RWPE2 (cell line): ENCODE data around the gene FAAP20.

Experiments used
- ATAC-seq: fragments of 200-7000 bp; cut with Tn5 transposase; 3 replicates; pipeline ENCODE4 v1.9.1; 2021; ENCODE audit warnings: low read depth
- DNase-seq: peaks from one replicate; pipeline ENCODE4 v3.0.0-alpha.2; 2020; ENCODE audit warnings: low spot score
- H3K27ac ChIP-seq: fragments of 450-650 bp; 2 replicates; pipeline ENCODE4 v1.5.1; 2017; ENCODE audit warnings: mild to moderate bottlenecking; ENCODE audit not compliant: poor library complexity, severe bottlenecking
- H3K27me3 ChIP-seq: fragments of 250-450 bp; sonication (Bioruptor Pico); 2 replicates; pipeline ENCODE4 v1.5.1; 2021; ENCODE audit warnings: mild to moderate bottlenecking, moderate library complexity; ENCODE audit not compliant: insufficient read depth, poor library complexity, severe bottlenecking
- H3K36me3 ChIP-seq: fragments of 250-450 bp; sonication (Bioruptor Pico); 2 replicates; pipeline ENCODE4 v1.5.1; 2020; ENCODE audit warnings: low read depth, mild to moderate bottlenecking, moderate library complexity
- H3K4me1 ChIP-seq: fragments of 250-450 bp; sonication (Bioruptor Pico); 2 replicates; pipeline ENCODE4 v1.5.1; 2021; ENCODE audit warnings: mild to moderate bottlenecking, moderate library complexity; ENCODE audit not compliant: insufficient read depth, poor library complexity, severe bottlenecking
- H3K4me3 ChIP-seq: fragments of 250-450 bp; sonication (Bioruptor Pico); 2 replicates; pipeline ENCODE4 v1.5.1; 2021; ENCODE audit warnings: mild to moderate bottlenecking, moderate library complexity; ENCODE audit not compliant: severe bottlenecking
- H3K9me3 ChIP-seq: fragments of 250-450 bp; sonication (Bioruptor Pico); 2 replicates; pipeline ENCODE4 v1.5.1; 2021; ENCODE audit warnings: mild to moderate bottlenecking, moderate library complexity; ENCODE audit not compliant: severe bottlenecking
- CTCF ChIP-seq: fragments of 450-650 bp; IDR thresholded peaks from one replicate; pipeline ENCODE4 v1.5.1; 2017; ENCODE audit warnings: mild to moderate bottlenecking, moderate library complexity; ENCODE audit not compliant: poor library complexity, severe bottlenecking

Gene FAAP20

DNA sequence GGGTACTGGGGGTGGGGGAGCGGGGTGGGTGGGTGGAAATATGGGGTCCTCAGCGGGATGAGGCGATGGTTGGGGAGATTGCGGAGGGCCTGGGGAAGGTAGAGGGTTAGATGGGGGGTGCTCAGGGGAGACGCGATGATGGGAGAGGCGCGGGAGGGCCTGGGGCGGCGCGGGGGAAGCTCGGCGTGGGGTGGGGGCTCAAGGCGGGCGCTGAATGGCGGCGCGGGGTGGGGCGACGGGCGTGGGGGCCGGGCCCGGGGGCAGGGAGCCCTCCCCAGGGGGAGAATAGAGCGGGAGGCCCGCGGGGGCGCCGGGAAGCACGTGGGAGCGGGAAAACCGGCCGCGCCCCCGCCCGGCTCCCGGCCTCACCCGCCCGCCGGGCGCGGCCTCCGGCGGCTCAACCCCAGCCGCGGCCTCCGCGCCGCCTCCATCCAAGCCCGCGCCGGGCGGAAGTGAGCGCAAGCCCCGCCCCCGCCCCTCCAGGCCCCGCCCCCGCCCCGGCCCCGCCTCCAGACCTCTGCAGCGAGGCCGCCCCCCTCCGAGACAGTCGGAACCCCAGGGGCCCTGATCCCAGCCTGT is at the start of gene FAAP20:
TSS of gene FAAP20 (minus strand) at position 454 of the 579 bp plus-strand sequence. CDS start at position 431, 23 bp downstream.
- Histone ChIP-seq H3K27me3 (no peaks in the 10 kb centered on the region), H3K4me3 (peak within 1 kb of the TSS; percentile 81)

DNA sequence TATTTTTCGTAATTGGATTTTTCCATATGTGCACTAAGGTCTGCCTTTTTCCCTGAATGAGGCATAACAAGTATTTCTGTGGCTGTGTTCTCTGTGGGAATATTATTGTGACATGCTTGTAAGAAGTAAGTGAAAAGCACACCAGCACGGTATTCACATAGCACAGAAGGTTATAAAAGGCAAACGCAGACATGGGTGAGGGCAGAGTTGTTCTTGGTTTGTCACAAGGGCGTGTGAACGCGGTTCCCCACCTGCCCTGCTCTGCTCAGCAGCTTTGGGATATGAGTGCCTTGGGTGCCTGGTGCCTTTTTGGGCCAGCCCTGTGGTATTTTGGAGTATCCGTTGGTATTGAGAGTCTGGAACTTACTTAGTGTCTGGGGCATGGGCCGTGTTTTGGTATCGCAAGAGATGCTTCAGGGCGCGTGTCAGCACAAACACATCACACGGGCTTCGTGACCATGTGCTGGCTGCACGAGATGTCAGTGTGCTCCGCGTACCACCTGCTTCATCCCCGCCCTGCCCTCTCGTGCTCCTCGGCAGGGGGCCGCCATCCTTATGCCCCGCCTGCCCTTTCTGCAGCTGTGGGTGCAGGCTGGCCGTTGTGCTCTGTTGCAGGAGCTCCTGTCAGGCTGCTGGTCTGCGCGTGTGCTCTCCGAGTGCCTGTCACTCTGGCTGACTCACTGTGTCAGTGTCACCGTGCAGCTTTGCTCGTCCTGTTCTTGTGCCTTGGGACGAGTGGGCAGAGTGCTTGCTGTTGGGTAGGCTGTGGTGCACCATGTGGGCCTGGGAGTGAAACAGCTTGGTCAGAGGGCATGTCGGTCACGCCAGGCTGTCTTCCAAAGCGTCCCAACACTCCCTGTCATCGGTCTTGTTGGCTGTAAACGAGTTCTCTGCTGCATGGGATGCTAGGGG is 48.5 kb upstream of the FAAP20 start:
- no peak overlapping the region for H3K4me3 ChIP-seq
- DNase-seq: no peak
- ATAC-seq: no peak

More for the DNA sequence above, at the start of gene FAAP20:
- H3K9me3 ChIP-seq: no peaks in the 10 kb centered on the region
- no peak for TF ChIP-seq CTCF
- no peaks in the 10 kb centered on the region; the same call in 1 of the 2 replicates for H3K36me3 ChIP-seq
- H3K4me1 ChIP-seq: no peaks in the 10 kb centered on the region
- DNase-seq (no peak), ATAC-seq (peak; percentile 40)
- H3K27ac ChIP-seq: peak within 1 kb of the TSS; percentile 62

GRCh38 chr1:2241820-2242219 is 47.2 kb upstream of the FAAP20 start:
- DNase-seq (no peak), ATAC-seq (no peak)

More for the DNA sequence above, 48.5 kb upstream of the FAAP20 start:
- TF ChIP-seq CTCF: no peak
- H3K4me1 ChIP-seq: peaks cover 9% of the 10 kb centered on the region
- no peaks in the 10 kb centered on the region for H3K9me3 ChIP-seq
- H3K36me3 ChIP-seq: peaks cover 22% of the 10 kb centered on the region
- H3K27ac ChIP-seq: no peak overlapping the region
- no peaks in the 10 kb centered on the region for H3K27me3 ChIP-seq

DNA sequence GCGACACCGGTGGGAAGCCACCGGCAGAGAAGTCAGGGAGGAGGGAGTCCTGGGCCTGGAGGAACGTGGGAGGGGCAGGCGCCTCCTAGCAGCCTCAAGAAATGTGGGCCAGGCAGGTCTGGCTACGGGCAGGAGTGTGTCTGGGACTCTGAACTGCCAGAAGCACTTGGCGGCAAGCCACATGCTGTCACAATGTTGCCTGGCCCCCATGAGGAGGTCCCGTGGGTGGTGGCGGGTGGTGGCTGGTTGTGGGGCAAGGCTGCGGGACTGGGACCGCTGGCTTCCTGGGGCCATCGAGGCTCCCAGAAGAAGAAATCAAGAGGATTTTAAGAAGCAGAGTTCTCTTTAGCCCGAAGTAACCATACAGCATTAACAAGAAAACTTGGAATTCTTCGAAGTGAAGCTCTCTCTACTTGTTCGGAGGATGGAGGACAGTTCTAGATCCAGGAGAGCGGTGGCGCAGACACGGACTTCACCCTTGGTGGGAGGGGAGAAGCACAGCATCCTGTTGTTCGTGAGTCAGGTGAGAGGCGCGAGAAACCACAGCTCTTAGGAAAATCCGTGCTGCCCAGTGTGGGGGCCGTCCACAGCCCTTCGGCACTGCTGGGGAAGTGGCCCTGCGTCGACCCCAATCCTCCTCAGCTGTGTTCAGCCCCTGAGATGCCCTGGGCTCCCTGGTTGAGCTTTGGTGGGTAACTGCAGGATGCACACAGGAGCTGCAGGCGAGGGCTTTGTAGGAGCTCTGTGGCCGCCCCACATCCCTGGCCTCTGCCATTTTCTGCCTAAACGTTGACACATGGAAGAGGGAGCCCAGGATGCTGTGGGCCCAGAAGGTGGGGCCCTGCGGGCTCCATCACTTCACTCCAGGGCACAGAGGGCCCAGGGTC is 45.9 kb upstream of the FAAP20 start:
- peaks cover 28% of the 10 kb centered on the region for H3K36me3 ChIP-seq
- no peaks in the 10 kb centered on the region for H3K27me3 ChIP-seq
- peak; percentile 21; the same call in 1 of the 3 replicates for ATAC-seq
- no peaks in the 10 kb centered on the region for H3K9me3 ChIP-seq
- H3K4me3 ChIP-seq: no peak overlapping the region
- no peaks in the 10 kb centered on the region for H3K4me1 ChIP-seq
- no peak for DNase-seq
- H3K27ac ChIP-seq: peak overlapping the region; percentile 3
- TF ChIP-seq CTCF: no peak

More at GRCh38 chr1:2241820-2242219, 47.2 kb upstream of the FAAP20 start:
- H3K27ac ChIP-seq: no peak overlapping the region
- H3K9me3 ChIP-seq: no peaks in the 10 kb centered on the region
- H3K36me3 ChIP-seq: peaks cover 28% of the 10 kb centered on the region
- TF ChIP-seq CTCF: no peak
- H3K4me1 ChIP-seq: peaks cover 9% of the 10 kb centered on the region
- H3K4me3 ChIP-seq: no peak overlapping the region
- H3K27me3 ChIP-seq: no peaks in the 10 kb centered on the region
